WTC11 (cell line): Measurements from ENCODE around the gene FHOD3.

Experiments
- CTCF ChIP-seq: fragments of 200-600 bp; IDR thresholded peaks from 2 replicates; pipeline ENCODE4 v1.8.0; 2022; ENCODE audit warnings: antibody characterized with exemption
- ETV6 ChIP-seq: sonication (generic); formaldehyde crosslinking; IDR thresholded peaks from 2 replicates; pipeline ENCODE4 v1.8.1; 2022; ENCODE audit warnings: mild to moderate bottlenecking, missing genetic modification reagents
- FOXK1 ChIP-seq: sonication (generic); formaldehyde crosslinking; IDR thresholded peaks from 2 replicates; pipeline ENCODE4 v1.8.0; 2022; ENCODE audit warnings: mild to moderate bottlenecking, moderate library complexity, missing genetic modification reagents
- ZNF317 ChIP-seq: sonication (generic); formaldehyde crosslinking; IDR thresholded peaks from 2 replicates; pipeline ENCODE4 v1.8.1; 2023; ENCODE audit warnings: low read depth, mild to moderate bottlenecking, moderate library complexity, missing genetic modification reagents, borderline replicate concordance

- TF ChIP-seq CTCF (no peak), ETV6 (CRISPR knock-in tag) (no peak), FOXK1 (CRISPR knock-in tag) (no peak), ZNF317 (no peak)
These were observed 2.7 kb downstream of the FHOD3 start for GRCh38 chr18:36300211-36300610.
